Endodermal cell (in vitro differentiated cells): ENCODE measurements around the gene OPCML. TPM values are rescaled to one million over a fixed set of nuclear protein-coding genes. Genes with fewer than 3 reads are reported as not detected.

ENCODE experiments used
- DNase-seq: peaks from one replicate; pipeline ENCODE4 v3.0.0-alpha.2; 2017
- H3K27ac ChIP-seq: 2 replicates; pipeline ENCODE4 v1.5.1; 2013; ENCODE audit warnings: mild to moderate bottlenecking, low read depth, low read length, moderate library complexity
- H3K27me3 ChIP-seq: 2 replicates; pipeline ENCODE4 v1.6.1; 2013; ENCODE audit warnings: mild to moderate bottlenecking, low read length, moderate library complexity; ENCODE audit not compliant: insufficient read depth, control insufficient read depth, poor library complexity, severe bottlenecking
- H3K36me3 ChIP-seq: 2 replicates; pipeline ENCODE4 v1.7.0; 2013; ENCODE audit warnings: mild to moderate bottlenecking, low read length, moderate library complexity; ENCODE audit not compliant: control insufficient read depth, insufficient read depth
- H3K4me1 ChIP-seq: one replicate; pipeline ENCODE4 v1.7.0; 2013; ENCODE audit warnings: low read length; ENCODE audit not compliant: control insufficient read depth, insufficient read depth
- H3K4me3 ChIP-seq: 2 replicates; pipeline ENCODE4 v1.5.1; 2013; ENCODE audit warnings: mild to moderate bottlenecking, low read length, moderate library complexity
- H3K9ac ChIP-seq: 2 replicates; pipeline ENCODE4 v1.6.1; 2013; ENCODE audit warnings: mild to moderate bottlenecking, low read length, moderate library complexity; ENCODE audit not compliant: poor library complexity, severe bottlenecking; ENCODE audit errors: extremely low read depth
- H3K9me3 ChIP-seq: 2 replicates; pipeline ENCODE4 v1.6.1; 2013; ENCODE audit warnings: mild to moderate bottlenecking, low read length, moderate library complexity; ENCODE audit not compliant: control insufficient read depth
- H3K27ac Mint-ChIP-seq: 2 replicates; pipeline ENCODE4 v1.8.0; 2020; ENCODE audit warnings: mixed read lengths
- H3K27me3 Mint-ChIP-seq: 2 replicates; pipeline ENCODE4 v1.8.0; 2021; ENCODE audit warnings: mild to moderate bottlenecking, mixed read lengths; ENCODE audit not compliant: insufficient read depth
- H3K36me3 Mint-ChIP-seq: 2 replicates; pipeline ENCODE4 v1.8.0; 2020; ENCODE audit warnings: low read depth, mixed read lengths
- H3K4me1 Mint-ChIP-seq: 2 replicates; pipeline ENCODE4 v1.8.0; 2020; ENCODE audit warnings: mixed read lengths
- H3K4me3 Mint-ChIP-seq: 2 replicates; pipeline ENCODE4 v1.8.0; 2020; ENCODE audit warnings: mild to moderate bottlenecking, moderate library complexity, mixed read lengths
- H3K9me3 Mint-ChIP-seq: 2 replicates; pipeline ENCODE4 v1.8.0; 2020; ENCODE audit warnings: mild to moderate bottlenecking, mixed read lengths
- CTCF ChIP-seq: fragments of 200-600 bp; sonication (generic); conservative IDR thresholded peaks from 2 replicates; pipeline ENCODE4 v1.5.0; 2021; ENCODE audit warnings: antibody characterized with exemption, mild to moderate bottlenecking
- WGBS, 2 experiments: methylation state at CpG; one replicate each; pipeline versions ENCODE4 v1.1.5 to v1.1.7; 2013; ENCODE audit warnings: missing lambda C conversion rate in 2 of 2, mixed read lengths in 1 of 2; ENCODE audit not compliant: insufficient coverage in 1 of 2, insufficient read length in 1 of 2; 5-methylcytosine and 5-hydroxymethylcytosine counted together
- total RNA-seq, 2 donors: library from RNA; stranded (reverse); fragmentation: NEBNext Ultra II Directional in 1 of 2; extraction: Animal tissue kit (Norgen Biotek cat#: 25700) in 1 of 2; gene quantifications; 2 replicates in 1 of 2; 3 replicates in 1 of 2; pipeline ENCODE4 v1.2.1, GENCODE V29; 2021

The OPCML gene
- total RNA-seq, 2 donors from 2014 or later, result 0.49 to 0.86 TPM

DNA sequence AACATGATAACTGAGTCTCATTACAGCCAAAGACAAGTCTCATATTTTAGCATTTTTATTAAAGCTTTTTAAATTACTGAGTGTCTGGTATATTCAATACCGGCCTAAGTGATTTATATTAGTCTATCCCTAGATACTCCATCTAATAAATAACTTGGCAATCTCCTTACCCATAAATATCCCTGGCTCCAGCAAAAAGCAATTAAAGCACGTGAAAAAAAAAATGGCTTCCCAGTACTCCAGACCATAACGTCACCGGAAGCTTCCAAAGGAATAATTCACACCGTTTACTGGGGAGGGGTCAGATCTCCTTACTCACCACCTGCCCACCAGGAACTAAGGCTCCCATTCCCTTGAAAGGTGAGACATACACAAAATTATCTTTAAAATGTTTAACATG lies 988.3 kb downstream of the OPCML start:
- H3K9me3 ChIP-seq, result no peaks in the 10 kb centered on the region
- Mint-ChIP-seq H3K27ac (no peak overlapping the region), H3K9me3 (no peaks in the 10 kb centered on the region), H3K4me1 (no peaks in the 10 kb centered on the region), H3K27me3 (no peaks in the 10 kb centered on the region), H3K36me3 (no peaks in the 10 kb centered on the region), H3K4me3 (no peak overlapping the region)
- no peaks in the 10 kb centered on the region for H3K4me1 ChIP-seq
- H3K27me3 ChIP-seq, result no peaks in the 10 kb centered on the region
- H3K4me3 ChIP-seq, result no peak overlapping the region
- H3K27ac ChIP-seq, result no peak overlapping the region
- TF ChIP-seq CTCF, result no peak
- 90 to 93% methylated on average over 3 to 5 of the region's 5 CpGs for WGBS, 2 experiments
- DNase-seq, result no peak
- no peaks in the 10 kb centered on the region for H3K36me3 ChIP-seq
- no peak overlapping the region for H3K9ac ChIP-seq

GRCh38 chr11:132541794-132542193 lies 990.5 kb downstream of the OPCML start:
- H3K4me1 ChIP-seq, result no peaks in the 10 kb centered on the region
- H3K27ac ChIP-seq, result no peak overlapping the region
- no peak overlapping the region for H3K27ac Mint-ChIP-seq
- H3K4me3 Mint-ChIP-seq, result no peak overlapping the region
- H3K36me3 Mint-ChIP-seq, result no peaks in the 10 kb centered on the region
- H3K9me3 Mint-ChIP-seq, result no peaks in the 10 kb centered on the region
- H3K9ac ChIP-seq, result no peak overlapping the region
- no peaks in the 10 kb centered on the region for H3K27me3 ChIP-seq
- no peak for DNase-seq
- TF ChIP-seq CTCF, result no peak
- H3K27me3 Mint-ChIP-seq, result no peaks in the 10 kb centered on the region
- H3K9me3 ChIP-seq, result no peaks in the 10 kb centered on the region
- H3K4me3 ChIP-seq, result no peak overlapping the region
- H3K4me1 Mint-ChIP-seq, result peaks cover under 1% of the 10 kb centered on the region
- 89 to 100% methylated on average over 2 of the region's 2 CpGs for WGBS, 2 experiments
- no peaks in the 10 kb centered on the region for H3K36me3 ChIP-seq

- H3K27ac Mint-ChIP-seq, result no peak overlapping the region
- H3K36me3 ChIP-seq, result no peaks in the 10 kb centered on the region
- DNase-seq, result no peak
- WGBS, 2 experiments, result 37 to 72% methylated on average over 2 of the region's 2 CpGs
- H3K9ac ChIP-seq, result no peak overlapping the region
- TF ChIP-seq CTCF, result no peak
- H3K9me3 Mint-ChIP-seq, result no peaks in the 10 kb centered on the region
- H3K4me3 Mint-ChIP-seq, result no peak overlapping the region
- no peak overlapping the region for H3K27ac ChIP-seq
- no peaks in the 10 kb centered on the region for H3K27me3 Mint-ChIP-seq
- peaks cover 2% of the 10 kb centered on the region for H3K4me1 Mint-ChIP-seq
- H3K36me3 Mint-ChIP-seq, result no peaks in the 10 kb centered on the region
- no peaks in the 10 kb centered on the region for H3K9me3 ChIP-seq
- no peaks in the 10 kb centered on the region for H3K4me1 ChIP-seq
- no peak overlapping the region for H3K4me3 ChIP-seq
- no peaks in the 10 kb centered on the region for H3K27me3 ChIP-seq
Measured at GRCh38 chr11:132540581-132540980, 991.7 kb downstream of the OPCML start.
